ENCODE data around the gene SYT15.
"Not testable (repeated sequence)": the region's sequence is repeated elsewhere in the genome, so short reads cannot be mapped to it uniquely, and the experiment has no call there.

SYT15 gene

GRCh38 chr10:46594453-46595063, 15.6 kb downstream of the SYT15 start:
- DNase-seq: not testable (repeated sequence)

- DNase-seq: not testable (repeated sequence)
Observed at GRCh38 chr10:46596570-46596969, 17.6 kb downstream of the SYT15 start.

GRCh38 chr10:46597616-46598246, 18.8 kb downstream of the SYT15 start:
- not testable (repeated sequence) for DNase-seq

GRCh38 chr10:46600516-46600915, 21.6 kb downstream of the SYT15 start:
- DNase-seq: not testable (repeated sequence)

GRCh38 chr10:46615540-46615939, 36.6 kb downstream of the SYT15 start:
- DNase-seq: not testable (repeated sequence)

GRCh38 chr10:46616227-46616626, 37.3 kb downstream of the SYT15 start:
- not testable (repeated sequence) for DNase-seq

GRCh38 chr10:46617134-46617533, 38.2 kb downstream of the SYT15 start:
- DNase-seq: not testable (repeated sequence)

DNA sequence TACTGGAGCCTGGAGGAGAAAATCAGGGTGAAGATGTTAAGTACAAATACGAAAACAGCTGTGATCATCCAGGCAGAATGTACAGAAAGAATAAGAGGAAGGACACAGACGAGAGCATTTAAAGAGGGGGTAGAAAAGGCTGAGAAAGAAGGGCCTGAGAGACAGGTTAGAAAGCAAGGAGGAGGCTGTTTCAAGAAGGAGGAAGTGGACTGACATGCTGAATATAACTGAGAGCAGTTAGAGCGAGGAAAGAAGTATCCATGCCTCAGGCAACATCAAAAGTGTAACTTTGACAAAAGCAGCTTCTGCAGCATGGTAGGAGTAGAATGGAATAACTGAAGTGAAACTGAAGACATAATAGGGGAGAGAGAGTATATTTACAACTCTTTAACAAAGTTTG, 39.0 kb downstream of the SYT15 start:
- not testable (repeated sequence) for DNase-seq

DNA sequence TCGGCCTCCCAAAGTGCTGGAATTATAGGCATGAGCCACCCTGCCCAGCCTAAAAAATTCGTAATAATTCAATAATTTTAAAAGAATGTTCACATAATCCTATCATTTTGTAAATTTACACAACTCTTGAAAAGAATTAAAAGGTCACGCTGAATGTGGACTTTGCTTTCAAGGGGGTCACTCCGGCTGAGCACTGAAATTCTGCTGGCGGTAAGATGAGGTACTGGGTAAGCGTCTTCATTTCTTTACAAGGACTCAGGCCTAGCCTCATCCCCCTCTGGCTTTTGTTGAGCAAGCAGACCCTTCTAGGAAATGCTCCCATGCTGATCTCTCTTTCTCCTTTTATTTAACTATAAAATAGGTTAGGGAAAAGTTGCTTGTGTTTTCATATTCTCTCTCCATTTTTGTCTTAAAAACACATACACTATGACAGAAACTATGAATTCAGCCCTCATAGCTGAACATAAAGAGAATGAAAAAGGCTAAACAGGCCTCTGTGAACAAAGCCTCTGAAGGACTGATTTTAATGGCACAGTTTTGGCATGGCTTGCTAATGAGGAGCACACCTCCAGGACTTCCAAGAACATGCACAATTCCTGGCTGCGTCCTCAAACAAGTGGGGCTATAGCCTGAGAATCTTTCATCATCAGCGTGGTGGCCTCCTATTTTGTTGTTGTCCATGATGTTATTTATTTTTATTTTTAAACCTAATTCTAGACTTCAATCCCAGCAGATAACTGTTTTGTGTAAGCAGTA, 45.1 kb downstream of the SYT15 start:
- DNase-seq: not testable (repeated sequence)

GRCh38 chr10:46629805-46630204, 50.9 kb downstream of the SYT15 start:
- not testable (repeated sequence) for DNase-seq

- not testable (repeated sequence) for DNase-seq
Observed at GRCh38 chr10:46630816-46631215, 51.9 kb downstream of the SYT15 start.

DNA sequence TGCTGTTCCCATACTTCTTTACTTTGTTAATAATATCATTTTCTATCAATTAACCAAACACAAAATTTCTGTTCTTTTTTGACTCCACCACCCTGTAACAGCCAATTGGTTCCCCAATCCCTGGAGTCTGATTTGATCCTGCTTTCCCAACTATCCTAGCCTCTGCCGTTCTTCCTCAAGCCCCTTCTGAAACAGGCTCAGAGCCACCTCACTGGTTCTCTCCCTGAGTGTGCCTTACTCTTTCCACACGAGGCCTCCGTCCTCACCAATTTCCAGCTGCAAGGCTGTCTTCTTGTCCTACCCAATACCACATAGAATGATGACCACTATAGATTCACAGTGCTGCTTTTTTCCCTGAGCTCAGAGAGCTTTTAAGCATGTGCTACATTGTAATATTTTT, 52.8 kb downstream of the SYT15 start:
- DNase-seq: not testable (repeated sequence)

DNA sequence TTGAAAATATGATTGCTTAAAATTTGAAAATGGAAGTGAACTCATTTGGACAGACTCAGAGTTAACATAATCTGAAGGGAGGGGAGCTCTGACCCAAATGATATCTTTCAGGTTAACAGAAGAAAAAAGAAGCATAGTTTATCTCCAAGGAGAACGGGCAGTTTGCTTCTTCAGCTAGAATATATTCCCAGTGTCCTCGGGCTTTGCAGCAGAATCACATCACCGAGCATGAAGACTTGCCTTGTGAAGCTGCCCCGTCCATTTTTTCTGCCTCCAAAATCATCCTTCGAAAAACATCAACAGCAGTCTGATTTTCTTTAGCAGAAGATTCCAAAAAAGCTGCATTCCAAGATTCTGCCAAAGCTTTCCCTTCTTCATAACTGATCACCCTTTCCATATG, 55.8 kb downstream of the SYT15 start:
- not testable (repeated sequence) for DNase-seq

DNA sequence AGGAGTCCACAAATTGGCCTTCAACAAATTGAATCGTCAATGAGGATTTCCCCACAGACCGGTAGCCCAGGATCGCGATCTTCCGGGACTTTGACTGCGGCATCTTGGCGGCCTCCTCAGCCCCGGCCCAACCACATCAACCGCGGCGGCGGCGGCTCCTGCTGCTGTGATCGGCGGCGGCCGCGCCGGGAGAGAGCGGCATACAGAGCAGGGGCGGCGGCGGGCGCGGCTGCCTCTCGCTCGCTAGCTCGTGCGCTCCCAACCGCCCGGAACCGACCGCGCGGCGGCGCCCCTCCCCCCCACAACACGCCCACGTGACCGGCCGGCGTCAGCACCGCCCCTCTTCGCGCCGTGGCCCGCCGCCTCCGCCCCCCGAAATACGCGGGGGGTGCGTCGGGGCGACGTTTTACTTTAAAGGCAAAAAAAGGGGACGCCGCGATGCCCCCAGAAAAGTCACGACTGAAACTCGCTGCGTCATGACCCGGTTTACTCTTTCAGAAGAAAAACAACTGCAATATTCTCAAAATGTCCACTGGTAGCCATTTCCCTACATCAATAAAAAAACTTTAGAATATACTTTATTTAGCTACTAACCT, 56.5 kb downstream of the SYT15 start:
- not testable (repeated sequence) for DNase-seq

DNA sequence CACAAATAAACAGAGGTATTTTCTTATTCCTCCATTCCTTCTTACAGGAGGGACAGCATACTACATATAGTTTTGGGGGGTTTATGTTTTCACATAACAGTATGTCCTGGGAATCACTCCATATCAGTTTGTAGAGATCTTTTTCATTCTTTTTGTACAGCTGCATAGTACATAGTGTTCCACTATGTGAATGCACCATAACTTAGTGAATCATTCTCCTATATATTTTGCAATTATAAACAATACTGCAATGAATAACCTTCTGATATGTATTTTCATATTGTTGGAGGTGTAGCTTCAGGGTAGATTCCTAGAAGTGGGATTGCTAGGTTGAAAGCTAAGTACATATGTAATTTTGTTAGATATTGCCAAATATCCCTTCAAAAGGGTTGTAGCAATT, 61.1 kb downstream of the SYT15 start:
- not testable (repeated sequence) for DNase-seq
